Adipocyte (in vitro differentiated cells): ENCODE measurements around the gene MAP4K4.
"Not testable (repeated sequence)": the region's sequence is repeated elsewhere in the genome, so short reads cannot be mapped to it uniquely, and the experiment has no call there.

ENCODE experiments used
- DNase-seq: peaks from one replicate; pipeline ENCODE4 v3.0.0-alpha.2; 2015; ENCODE audit warnings: low read depth
- H3K27me3 ChIP-seq: replicated peaks from 2 replicates; pipeline ENCODE4 v1.7.0; 2013; ENCODE audit warnings: mild to moderate bottlenecking, low read length, moderate library complexity; ENCODE audit not compliant: control insufficient read depth, insufficient read depth
- H3K36me3 ChIP-seq: 2 replicates; pipeline ENCODE4 v1.7.0; 2013; ENCODE audit warnings: low read length, mild to moderate bottlenecking, moderate library complexity; ENCODE audit not compliant: control insufficient read depth, insufficient read depth, severe bottlenecking
- H3K4me1 ChIP-seq: 2 replicates; pipeline ENCODE4 v1.7.0; 2013; ENCODE audit warnings: mild to moderate bottlenecking, low read length, moderate library complexity; ENCODE audit not compliant: control insufficient read depth, insufficient read depth
- H3K4me3 ChIP-seq: 2 replicates; pipeline ENCODE4 v1.7.0; 2013; ENCODE audit warnings: mild to moderate bottlenecking, low read length, moderate library complexity
- H3K9ac ChIP-seq: 2 replicates; pipeline ENCODE4 v1.7.0; 2013; ENCODE audit warnings: mild to moderate bottlenecking, low read length, moderate library complexity
- H3K9me3 ChIP-seq: 2 replicates; pipeline ENCODE4 v1.7.0; 2013; ENCODE audit warnings: mild to moderate bottlenecking, low read length, moderate library complexity; ENCODE audit not compliant: control insufficient read depth

MAP4K4 gene

DNA sequence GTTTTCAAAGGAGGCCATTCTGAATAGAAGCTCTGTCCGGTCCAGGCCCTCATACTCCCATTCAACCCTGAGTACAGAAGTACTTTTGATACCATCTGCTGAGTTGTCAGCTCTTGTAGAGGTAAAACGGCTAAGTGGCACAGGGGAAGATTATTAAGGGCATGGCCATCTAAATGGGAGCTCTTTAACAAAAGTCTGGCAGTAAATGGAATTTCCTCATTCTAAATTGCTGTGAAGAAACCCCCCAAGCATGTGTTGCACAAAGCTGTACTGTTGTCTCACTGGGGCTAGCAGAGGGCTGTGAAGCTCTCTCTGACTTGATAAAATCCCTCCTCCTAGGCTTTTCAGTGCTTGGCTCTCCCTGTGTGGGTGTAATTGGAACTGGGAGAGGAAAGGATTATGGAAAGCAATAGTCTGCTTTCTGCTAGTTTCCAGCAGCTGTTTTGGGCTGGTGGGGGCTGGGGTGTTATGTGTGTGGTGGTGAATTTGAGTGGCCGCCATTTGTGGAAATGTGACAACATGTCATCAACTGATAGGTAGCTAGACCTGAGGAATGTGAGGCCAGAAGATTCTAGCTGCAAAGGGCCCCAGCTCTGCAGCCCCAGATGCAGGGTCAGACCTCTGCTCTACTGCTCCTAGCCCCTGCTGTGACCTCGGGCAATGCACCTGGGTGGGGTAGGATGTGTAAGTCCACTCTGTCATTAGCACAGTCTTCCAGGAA lies 65.1 kb downstream of the MAP4K4 start:
- no peak for DNase-seq
- no peak overlapping the region for H3K9ac ChIP-seq
- H3K4me1 ChIP-seq: peaks cover 66% of the 10 kb centered on the region
- no peaks in the 10 kb centered on the region for H3K36me3 ChIP-seq
- H3K9me3 ChIP-seq: no peaks in the 10 kb centered on the region
- H3K27me3 ChIP-seq: no peaks in the 10 kb centered on the region
- no peak overlapping the region for H3K4me3 ChIP-seq

DNA sequence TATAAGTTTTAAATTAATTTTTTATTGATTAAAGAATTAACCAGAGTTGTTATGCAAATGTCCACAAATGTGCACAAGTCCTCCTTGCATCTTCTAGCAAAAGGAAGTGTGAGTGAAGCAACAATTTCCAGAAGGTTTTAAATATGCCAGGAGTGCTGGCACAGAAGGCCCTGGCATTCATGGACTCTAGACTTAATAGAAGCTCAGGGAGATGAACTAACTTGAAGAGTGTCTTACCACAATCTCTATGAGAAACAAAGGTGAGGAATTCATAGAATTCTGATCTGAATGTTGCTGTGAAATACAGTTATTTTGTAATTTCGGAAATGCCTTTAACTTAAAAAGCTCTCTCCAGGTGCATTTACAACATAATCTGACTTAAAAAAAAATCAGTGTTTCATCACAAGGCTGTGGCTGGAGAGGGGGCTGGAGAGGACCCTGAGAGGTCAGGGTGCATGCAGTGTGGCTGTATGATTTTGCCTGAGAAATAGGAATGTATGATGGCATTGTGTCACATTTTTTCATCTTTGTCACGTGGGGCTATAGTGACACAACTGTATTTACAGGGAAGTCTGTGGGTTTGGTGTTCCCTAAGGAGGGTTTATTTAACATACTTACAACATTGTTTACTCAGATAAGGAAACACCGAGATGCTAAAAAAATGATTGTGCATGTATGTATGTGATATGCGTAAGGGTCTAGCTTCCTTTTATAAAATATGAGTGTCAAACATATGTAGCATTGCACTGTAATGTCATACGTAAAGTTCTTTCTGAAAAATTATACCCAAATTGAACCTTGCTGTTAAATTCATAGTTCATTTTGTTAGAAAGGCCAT lies 66.2 kb downstream of the MAP4K4 start:
- H3K4me3 ChIP-seq: peak overlapping the region; percentile 10
- H3K4me1 ChIP-seq: peaks cover 71% of the 10 kb centered on the region
- DNase-seq: no peak
- H3K27me3 ChIP-seq: no peaks in the 10 kb centered on the region
- H3K9ac ChIP-seq: no peak overlapping the region
- no peaks in the 10 kb centered on the region for H3K9me3 ChIP-seq
- H3K36me3 ChIP-seq: no peaks in the 10 kb centered on the region

DNA sequence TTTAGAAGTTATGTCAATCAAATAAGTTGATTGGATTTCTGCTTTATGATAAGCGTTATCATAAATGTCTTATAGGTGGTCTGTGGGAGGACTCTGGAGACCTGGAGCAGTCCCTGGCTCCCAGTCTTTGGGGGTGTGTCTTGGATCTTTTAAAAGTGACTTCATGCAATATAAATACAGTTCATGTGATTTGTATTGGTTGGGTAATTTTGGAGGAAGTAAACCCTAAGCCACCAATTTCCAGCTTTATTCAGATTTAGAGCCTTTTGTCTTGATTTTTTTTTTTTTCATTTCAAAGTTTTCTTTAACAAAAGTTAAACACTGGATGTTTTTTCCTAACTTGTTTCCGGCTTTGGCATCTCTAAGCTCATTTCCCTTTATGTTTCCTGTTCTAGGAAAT lies 68.8 kb downstream of the MAP4K4 start:
- H3K4me1 ChIP-seq: peaks cover 76% of the 10 kb centered on the region
- H3K9me3 ChIP-seq: no peaks in the 10 kb centered on the region
- DNase-seq: no peak
- H3K36me3 ChIP-seq: no peaks in the 10 kb centered on the region
- no peaks in the 10 kb centered on the region for H3K27me3 ChIP-seq
- peak overlapping the region; percentile 29 for H3K4me3 ChIP-seq
- H3K9ac ChIP-seq: peak overlapping the region; percentile 11

DNA sequence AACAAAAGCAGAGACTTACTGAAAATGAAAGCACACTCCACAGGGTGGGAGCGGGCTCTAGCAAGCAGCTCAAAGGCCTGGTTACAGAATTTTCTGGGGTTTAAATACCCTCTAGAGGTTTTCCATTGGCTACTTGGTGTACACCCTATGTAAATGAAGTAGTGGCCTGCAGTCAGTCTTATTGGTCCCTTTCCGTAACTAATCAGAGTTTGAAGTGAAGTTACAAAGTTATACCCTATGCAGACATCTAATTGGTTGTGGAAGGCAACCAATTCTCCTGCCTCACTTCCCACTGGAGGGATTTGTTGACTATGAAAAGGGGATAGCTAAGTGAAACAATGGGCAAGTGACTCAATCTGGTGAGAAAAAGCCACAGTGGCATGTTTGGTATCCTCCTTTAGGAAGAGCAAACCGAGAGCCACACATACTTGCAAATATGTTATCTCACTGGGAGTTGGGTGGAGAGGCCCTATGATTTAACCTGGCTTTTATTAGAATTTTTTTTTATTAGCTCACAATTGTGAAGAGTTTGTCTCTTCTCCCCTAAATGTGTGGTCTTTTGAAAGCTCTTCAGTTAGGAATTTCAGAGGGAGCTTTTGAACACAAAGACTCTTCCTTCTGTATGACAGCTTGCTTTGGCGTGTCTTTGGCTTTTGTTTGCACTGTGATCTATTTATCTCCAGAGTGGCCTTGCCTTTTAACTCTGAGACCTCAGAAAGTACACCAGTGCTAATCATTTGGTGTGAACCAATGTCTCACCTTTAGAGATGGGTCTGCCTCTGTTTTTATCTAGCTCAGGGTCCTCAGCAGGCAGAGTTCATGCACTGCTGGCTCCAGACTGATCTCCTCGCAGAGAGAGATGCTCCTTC lies 69.6 kb downstream of the MAP4K4 start:
- DNase-seq: peak; percentile 84
- H3K36me3 ChIP-seq: no peaks in the 10 kb centered on the region
- no peaks in the 10 kb centered on the region for H3K27me3 ChIP-seq
- peak overlapping the region; percentile 11 for H3K9ac ChIP-seq
- peak overlapping the region; percentile 43 for H3K4me3 ChIP-seq
- H3K9me3 ChIP-seq: no peaks in the 10 kb centered on the region
- H3K4me1 ChIP-seq: peaks cover 79% of the 10 kb centered on the region

DNA sequence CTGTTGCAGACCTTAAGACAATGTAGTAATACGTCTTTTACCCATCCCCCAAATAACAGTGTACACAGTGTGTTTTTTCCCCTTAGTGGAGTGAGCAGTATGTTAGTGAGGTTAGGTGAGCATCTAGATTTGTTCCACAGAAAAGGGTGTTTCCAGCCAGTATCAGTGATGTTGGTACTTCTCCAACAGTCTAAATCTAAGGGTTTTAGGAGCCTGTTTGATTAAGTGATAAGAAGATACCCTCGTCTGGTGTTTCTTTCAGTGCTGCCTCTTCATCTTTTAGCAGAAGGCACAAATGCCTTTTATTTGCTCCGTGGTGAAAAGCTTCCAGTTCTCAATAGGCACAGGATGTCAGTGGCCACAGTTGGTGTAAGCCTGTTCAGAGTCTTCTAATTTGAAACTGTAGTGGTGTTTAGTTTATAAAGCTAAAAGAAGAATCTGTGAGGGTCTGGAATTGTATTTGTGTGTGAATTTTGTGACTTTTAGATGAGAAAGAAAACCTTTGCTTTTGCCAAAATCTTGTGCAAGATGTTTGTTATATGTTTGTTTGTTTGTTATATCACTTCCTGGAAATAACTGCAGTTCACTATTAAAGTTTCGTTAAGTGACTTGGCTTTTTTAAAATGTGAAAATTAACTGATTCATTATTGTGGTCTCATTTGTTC lies 71.2 kb downstream of the MAP4K4 start:
- DNase-seq: no peak
- no peaks in the 10 kb centered on the region for H3K36me3 ChIP-seq

GRCh38 chr2:101769726-101770125 lies 72.2 kb downstream of the MAP4K4 start:
- not testable (repeated sequence) for H3K9ac ChIP-seq, H3K9me3 ChIP-seq, H3K4me3 ChIP-seq, H3K27me3 ChIP-seq, DNase-seq, H3K36me3 ChIP-seq
- H3K4me1 ChIP-seq: peaks cover 59% of the 10 kb centered on the region

More for the DNA sequence above, 71.2 kb downstream of the MAP4K4 start:
- Histone ChIP-seq H3K9ac (no peak overlapping the region), H3K27me3 (no peaks in the 10 kb centered on the region), H3K9me3 (no peaks in the 10 kb centered on the region), H3K4me3 (no peak overlapping the region), H3K4me1 (peaks cover 69% of the 10 kb centered on the region)

- H3K36me3 ChIP-seq: no peaks in the 10 kb centered on the region
- peak; percentile 57 for DNase-seq
- peaks cover 49% of the 10 kb centered on the region for H3K4me1 ChIP-seq
- H3K4me3 ChIP-seq: no peak overlapping the region
- no peaks in the 10 kb centered on the region for H3K9me3 ChIP-seq
- H3K27me3 ChIP-seq: no peaks in the 10 kb centered on the region
- no peak overlapping the region for H3K9ac ChIP-seq
These were observed 73.2 kb downstream of the MAP4K4 start for GRCh38 chr2:101770726-101771125.

- DNase-seq: no peak
- Histone ChIP-seq H3K4me3 (no peak overlapping the region), H3K4me1 (peaks cover 42% of the 10 kb centered on the region), H3K9me3 (no peaks in the 10 kb centered on the region), H3K27me3 (no peaks in the 10 kb centered on the region), H3K36me3 (no peaks in the 10 kb centered on the region), H3K9ac (no peak overlapping the region)
These were observed 73.9 kb downstream of the MAP4K4 start for GRCh38 chr2:101771227-101771902.

- Histone ChIP-seq H3K9ac (no peak overlapping the region), H3K36me3 (no peaks in the 10 kb centered on the region), H3K4me1 (peaks cover 37% of the 10 kb centered on the region), H3K27me3 (no peaks in the 10 kb centered on the region), H3K9me3 (no peaks in the 10 kb centered on the region), H3K4me3 (no peak overlapping the region)
- no peak for DNase-seq
These were observed 74.4 kb downstream of the MAP4K4 start for GRCh38 chr2:101771910-101772321.

GRCh38 chr2:101773137-101773536 lies 75.6 kb downstream of the MAP4K4 start:
- Histone ChIP-seq H3K9ac (no peak overlapping the region), H3K4me3 (no peak overlapping the region), H3K27me3 (no peaks in the 10 kb centered on the region), H3K4me1 (peaks cover 26% of the 10 kb centered on the region), H3K36me3 (no peaks in the 10 kb centered on the region), H3K9me3 (no peaks in the 10 kb centered on the region)
- no peak for DNase-seq
